Ovary (tissue), 3 donors: ENCODE measurements around the gene GRN.
"Not testable (repeated sequence)": the region's sequence is repeated elsewhere in the genome, so short reads cannot be mapped to it uniquely, and the experiment has no call there.

Experiments
- CTCF ChIP-seq, 3 donors: fragments of 450-650 bp in 2 of 3; fragments of 200-600 bp in 1 of 3; IDR thresholded peaks; one replicate each; pipeline versions ENCODE4 v1.5.1 to v1.8.0; 2016 to 2022; ENCODE audit warnings: antibody characterized with exemption in 3 of 3, mild to moderate bottlenecking in 1 of 3
- EP300 ChIP-seq: sonication (generic); formaldehyde crosslinking; IDR thresholded peaks from one replicate; pipeline ENCODE4 v1.6.1; 2017; ENCODE audit warnings: antibody characterized with exemption
- donor health status: DM: no; HTN: no; CAD: no.

DNA sequence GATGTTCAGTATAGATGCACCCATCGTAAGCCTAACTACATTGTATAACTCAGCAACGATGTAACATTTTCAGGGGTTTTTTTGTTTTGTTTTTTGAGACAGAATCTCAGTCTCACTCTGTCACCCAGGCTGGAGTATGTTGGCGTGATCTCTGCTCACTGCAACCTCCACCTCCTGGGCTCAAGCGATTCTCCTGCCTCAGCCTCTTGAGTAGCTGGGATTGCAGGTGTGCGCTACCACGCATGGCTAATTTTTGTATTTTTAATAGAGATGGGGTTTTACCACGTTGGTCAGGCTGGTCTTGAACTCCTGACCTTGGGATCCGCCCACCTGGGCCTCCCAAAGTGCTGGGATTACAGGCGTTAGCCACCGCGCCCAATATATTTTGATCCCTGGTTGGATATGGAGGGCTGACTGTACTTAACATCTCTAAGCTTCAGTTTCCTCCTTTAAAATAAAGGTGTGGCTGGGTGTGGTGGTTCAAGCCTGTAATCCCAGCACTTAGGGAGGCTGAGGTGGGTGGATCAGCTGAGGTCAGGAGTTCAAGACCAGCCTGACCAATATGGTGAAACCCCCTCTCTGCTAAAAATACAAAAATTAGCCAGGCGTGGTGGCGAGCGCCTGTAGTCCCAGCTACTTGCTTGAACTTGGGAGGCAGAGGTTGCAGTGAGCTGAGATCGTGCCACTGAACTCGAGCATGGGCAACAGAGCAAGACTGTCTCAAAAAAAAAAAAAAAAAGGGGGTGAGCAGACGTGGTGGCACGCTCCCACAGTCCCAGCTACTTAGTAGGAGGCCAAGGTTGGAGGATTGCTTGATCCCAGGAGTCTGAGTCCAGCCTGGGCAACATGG, 2.3 kb downstream of the GRN start:
- not testable (repeated sequence) for TF ChIP-seq CTCF (IDR thresholded peaks at IDR 0.05); EP300
